LNCAP (cell line): ENCODE data around the gene ZNF75A.

Source experiments
- CTCF ChIP-seq: fragments of 450-650 bp; IDR thresholded peaks from 2 replicates; pipeline ENCODE4 v1.5.1; 2017; ENCODE audit warnings: mild to moderate bottlenecking

ZNF75A gene

GRCh38 chr16:3346041-3346440 lies 40.7 kb downstream of the ZNF75A start:
- TF ChIP-seq CTCF = no peak

GRCh38 chr16:3347586-3347985 lies 42.3 kb downstream of the ZNF75A start:
- no peak for TF ChIP-seq CTCF

- no peak for TF ChIP-seq CTCF
These were observed 43.4 kb downstream of the ZNF75A start for GRCh38 chr16:3348547-3349167.

GRCh38 chr16:3349175-3349574 lies 43.9 kb downstream of the ZNF75A start:
- no peak for TF ChIP-seq CTCF

DNA sequence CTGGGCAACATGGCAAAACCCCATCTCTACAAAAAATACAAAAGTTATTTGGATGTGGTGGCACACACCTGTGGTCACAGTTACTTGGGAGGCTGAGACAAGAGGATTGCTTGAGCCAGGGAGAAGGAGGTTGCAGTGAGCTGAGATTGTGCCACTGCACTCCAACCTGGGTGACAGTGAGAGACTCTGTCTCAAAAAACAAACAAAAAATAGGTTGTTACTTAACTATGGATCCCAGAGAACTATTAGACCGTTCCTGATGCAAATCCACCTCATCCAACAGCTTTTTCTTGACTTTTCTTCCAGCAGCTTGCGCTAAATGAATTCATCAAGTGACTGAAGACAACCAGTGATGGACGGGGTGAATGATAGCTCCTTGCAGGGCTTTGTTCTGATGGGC lies 50.3 kb downstream of the ZNF75A start, which contains the start of gene OR2C1:
Gene OR2C1, plus strand, starts transcription at position 301 of the 400 bp plus-strand sequence. Its CDS starts 52 bp downstream, at position 353.
- no peak for TF ChIP-seq CTCF

DNA sequence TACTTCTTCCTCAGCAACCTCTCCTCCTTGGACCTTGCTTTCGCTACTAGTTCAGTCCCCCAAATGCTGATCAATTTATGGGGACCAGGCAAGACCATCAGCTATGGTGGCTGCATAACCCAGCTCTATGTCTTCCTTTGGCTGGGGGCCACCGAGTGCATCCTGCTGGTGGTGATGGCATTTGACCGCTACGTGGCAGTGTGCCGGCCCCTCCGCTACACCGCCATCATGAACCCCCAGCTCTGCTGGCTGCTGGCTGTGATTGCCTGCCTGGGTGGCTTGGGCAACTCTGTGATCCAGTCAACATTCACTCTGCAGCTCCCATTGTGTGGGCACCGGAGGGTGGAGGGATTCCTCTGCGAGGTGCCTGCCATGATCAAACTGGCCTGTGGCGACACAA lies 50.8 kb downstream of the ZNF75A start:
- TF ChIP-seq CTCF = no peak

GRCh38 chr16:3358871-3359270 lies 53.6 kb downstream of the ZNF75A start:
- TF ChIP-seq CTCF = no peak

DNA sequence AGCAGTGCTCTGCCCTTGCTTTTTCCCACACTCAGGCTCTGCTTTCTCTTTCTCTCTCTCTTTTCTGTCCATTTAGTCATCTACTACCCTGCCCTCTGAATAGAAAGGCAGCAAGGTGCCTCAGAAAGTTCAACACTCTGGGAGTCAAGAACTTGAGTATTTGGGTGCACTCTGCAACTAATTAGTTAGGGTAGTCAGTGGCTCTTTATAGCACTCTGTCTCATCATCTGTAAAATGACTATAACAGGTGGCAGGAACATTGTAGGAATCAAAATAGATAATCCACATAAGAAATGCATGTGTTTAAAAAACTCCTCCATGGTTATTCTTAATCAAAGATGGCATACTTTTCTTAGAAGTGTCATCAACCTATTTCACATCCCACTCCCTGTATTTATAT lies 57.6 kb downstream of the ZNF75A start:
- TF ChIP-seq CTCF = no peak
